ENCODE measurements around the gene BEGAIN. TPM values are rescaled to one million over a fixed set of nuclear protein-coding genes. Genes with fewer than 3 reads are reported as not detected.

BEGAIN gene
- total and polyA plus RNA-seq, 2 donors (not counting 3 experiments of a cell fraction or from before 2014, with no cell fraction given) = 0.49 TPM; not detected in 1

GRCh38 chr14:100561005-100561404, 26.2 kb downstream of the BEGAIN start:
- H3K4me1 ChIP-seq (ENCODE audit: control insufficient read depth, extremely low read depth, insufficient read depth, low read length) = no peaks in the 10 kb centered on the region
- no peak overlapping the region for H3K4me3 ChIP-seq (replicated peaks in 1 of 3; ENCODE audit: insufficient read depth in 1 of 3, low read depth in 1 of 3, low read length in 3 of 3)
- H3K27ac ChIP-seq (ENCODE audit: insufficient read depth, low read depth, low read length) = no peak overlapping the region
- BruUV-seq (replicated peaks) = no TSS peak
- no peaks in the 10 kb centered on the region for H3K79me2 ChIP-seq (ENCODE audit: control insufficient read depth, insufficient read depth, low read length)
- no peaks in the 10 kb centered on the region for H3K36me3 ChIP-seq (ENCODE audit: control insufficient read depth in 2 of 2, extremely low read depth in 1 of 2, insufficient read depth in 2 of 2, low read length in 2 of 2)
- dilution Hi-C loops (cut with MboI; ENCODE audit: extremely low pct_ligation_motif_present, low sequenced_read_pairs) (no loop called here), intact Hi-C loops (cut with micrococcal nuclease) (no loop called here)
- no peaks in the 10 kb centered on the region for H4K20me1 ChIP-seq (replicated peaks; ENCODE audit: control insufficient read depth, extremely low read depth, insufficient read depth, low read length)
- H3K9me1 ChIP-seq (replicated peaks; ENCODE audit: control insufficient read depth, extremely low read depth, insufficient read depth, low read length) = no peaks in the 10 kb centered on the region
- no peak for DNase-seq (ENCODE audit: low read depth, low spot score)
- FAIRE-seq = no peak
- TF ChIP-seq EZH2 (IDR thresholded peaks at IDR 0.05; ENCODE audit: borderline replicate concordance, low read depth, low read length, severe bottlenecking) (no peak), GATA2 (IDR thresholded peaks at IDR 0.05; ENCODE audit: insufficient read depth, insufficient read length, low read depth, low read length) (no peak), MAX (IDR thresholded peaks at IDR 0.05; ENCODE audit: insufficient read depth, insufficient read length) (no peak), MYC (IDR thresholded peaks at IDR 0.05; ENCODE audit: low read depth, low read length) (no peak), JUN (IDR thresholded peaks at IDR 0.05; ENCODE audit: borderline replicate concordance, insufficient read depth, insufficient read length, low read depth) (no peak)
- H3K9me3 ChIP-seq (replicated peaks; ENCODE audit: control insufficient read depth, insufficient read depth, low read length) = no peaks in the 10 kb centered on the region
- no peak overlapping the region for H3K9ac ChIP-seq (replicated peaks; ENCODE audit: extremely low read depth, insufficient read depth, low read length)
- POLR2A ChIA-PET = no interaction called here
- no peak overlapping the region for H2AFZ ChIP-seq (ENCODE audit: low read depth, low read length)
- no peak overlapping the region for H3K4me2 ChIP-seq (ENCODE audit: insufficient read depth, low read length)
- peaks cover 0 to 1% of the 10 kb centered on the region in 2 experiments for H3K27me3 ChIP-seq (ENCODE audit: control insufficient read depth in 2 of 2, insufficient read depth in 2 of 2, low read length in 2 of 2)
- CTCF ChIA-PET = no interaction called here

DNA sequence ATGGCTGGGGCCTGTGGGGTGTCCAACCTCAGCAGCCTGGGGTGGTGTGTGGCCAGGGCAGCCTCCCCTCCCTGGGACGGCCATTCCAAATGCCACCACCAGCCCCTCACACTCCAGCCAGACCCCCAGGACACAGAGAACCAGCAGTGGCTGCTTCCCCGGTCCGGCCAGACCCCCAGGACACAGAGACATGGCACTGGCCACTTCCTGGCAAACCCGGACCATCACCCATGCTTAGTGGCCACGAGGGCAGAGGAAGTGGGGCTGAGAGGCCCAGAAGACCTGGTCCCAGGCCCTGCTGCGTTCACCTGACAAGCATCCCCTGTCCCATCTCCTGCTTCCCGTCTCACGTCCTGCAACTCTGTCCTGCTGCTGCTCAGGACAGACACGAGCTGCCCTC, 26.7 kb downstream of the BEGAIN start:
- Histone ChIP-seq H3K79me2 (ENCODE audit: control insufficient read depth, insufficient read depth, low read length) (no peaks in the 10 kb centered on the region), H2AFZ (ENCODE audit: low read depth, low read length) (no peak overlapping the region), H4K20me1 (replicated peaks; ENCODE audit: control insufficient read depth, extremely low read depth, insufficient read depth, low read length) (no peaks in the 10 kb centered on the region), H3K4me1 (ENCODE audit: control insufficient read depth, extremely low read depth, insufficient read depth, low read length) (no peaks in the 10 kb centered on the region), H3K4me3 (replicated peaks in 1 of 3; ENCODE audit: insufficient read depth in 1 of 3, low read depth in 1 of 3, low read length in 3 of 3) (no peak overlapping the region), H3K36me3 (ENCODE audit: control insufficient read depth in 2 of 2, extremely low read depth in 1 of 2, insufficient read depth in 2 of 2, low read length in 2 of 2) (no peaks in the 10 kb centered on the region), H3K9me1 (replicated peaks; ENCODE audit: control insufficient read depth, extremely low read depth, insufficient read depth, low read length) (no peaks in the 10 kb centered on the region), H3K27ac (ENCODE audit: insufficient read depth, low read depth, low read length) (no peak overlapping the region), H3K9ac (replicated peaks; ENCODE audit: extremely low read depth, insufficient read depth, low read length) (no peak overlapping the region), H3K9me3 (replicated peaks; ENCODE audit: control insufficient read depth, insufficient read depth, low read length) (no peaks in the 10 kb centered on the region), H3K27me3 (ENCODE audit: control insufficient read depth in 2 of 2, insufficient read depth in 2 of 2, low read length in 2 of 2) (no peaks in the 10 kb centered on the region), H3K4me2 (ENCODE audit: insufficient read depth, low read length) (no peak overlapping the region)
- dilution Hi-C loops (cut with MboI; ENCODE audit: extremely low pct_ligation_motif_present, low sequenced_read_pairs) (no loop called here), intact Hi-C loops (cut with micrococcal nuclease) (no loop called here)
- BruUV-seq (replicated peaks) = no TSS peak
- TF ChIP-seq MAX (IDR thresholded peaks at IDR 0.05; ENCODE audit: insufficient read depth, insufficient read length) (no peak), POLR2AphosphoS5 (IDR thresholded peaks at IDR 0.05; ENCODE audit: insufficient read depth, low read depth, low read length) (no peak), CTCF (IDR thresholded peaks at IDR 0.05; ENCODE audit: extremely low read depth in 1 of 2, insufficient read depth in 1 of 2, low read depth in 1 of 2, low read length in 2 of 2) (no peak), GATA2 (IDR thresholded peaks at IDR 0.05; ENCODE audit: insufficient read depth, insufficient read length, low read depth, low read length) (no peak), EZH2 (IDR thresholded peaks at IDR 0.05; ENCODE audit: borderline replicate concordance, low read depth, low read length, severe bottlenecking) (no peak), JUN (IDR thresholded peaks at IDR 0.05; ENCODE audit: borderline replicate concordance, insufficient read depth, insufficient read length, low read depth) (no peak), POLR2A (IDR thresholded peaks at IDR 0.05; ENCODE audit: low read depth, low read length) (no peak), MYC (IDR thresholded peaks at IDR 0.05; ENCODE audit: low read depth, low read length) (no peak), FOS (IDR thresholded peaks at IDR 0.05; ENCODE audit: borderline replicate concordance, insufficient read depth, low read length) (no peak)
- CTCF ChIA-PET = interaction anchor here (1.1 kb wide), 1 partner anchor 16 kb away, joined by 3 read pairs; no protein-coding TSS in a partner anchor
- DNase-seq (ENCODE audit: low read depth, low spot score) (no peak), FAIRE-seq (no peak)
- POLR2A ChIA-PET = no interaction called here
